Stimulated activated CD4-positive, alpha-beta T cell treated with anti-CD3 and anti-CD28 coated beads, Interleukin-4, amount 100 ng/mL, for 1 hour (primary cell): ENCODE data around the gene PCCA.
"Not testable (repeated sequence)": the region's sequence is repeated elsewhere in the genome, so short reads cannot be mapped to it uniquely, and the experiment has no call there.

Experiments
- DNase-seq: peaks from one replicate; pipeline ENCODE4 v3.0.0-alpha.2; 2020

Gene PCCA

GRCh38 chr13:100513987-100514670 lies 425.2 kb downstream of the PCCA start:
- DNase-seq, result no peak

GRCh38 chr13:100514788-100515409 lies 426.0 kb downstream of the PCCA start:
- DNase-seq, result peak; percentile 74

GRCh38 chr13:100515410-100515800 lies 426.5 kb downstream of the PCCA start:
- no peak for DNase-seq

GRCh38 chr13:100517135-100517534 lies 428.2 kb downstream of the PCCA start:
- no peak for DNase-seq

GRCh38 chr13:100517728-100518127 lies 428.8 kb downstream of the PCCA start:
- no peak for DNase-seq

GRCh38 chr13:100518394-100519062 lies 429.6 kb downstream of the PCCA start:
- no peak for DNase-seq

- no peak for DNase-seq
These were observed 430.7 kb downstream of the PCCA start for GRCh38 chr13:100519626-100520025.

GRCh38 chr13:100520936-100521850 lies 432.3 kb downstream of the PCCA start:
- no peak for DNase-seq

- no peak for DNase-seq
These were observed 433.1 kb downstream of the PCCA start for GRCh38 chr13:100521851-100522617.

GRCh38 chr13:100522618-100523309 lies 433.9 kb downstream of the PCCA start:
- DNase-seq, result no peak

- no peak for DNase-seq
These were observed 434.5 kb downstream of the PCCA start for GRCh38 chr13:100523411-100523810.

- DNase-seq, result no peak
These were observed 435.1 kb downstream of the PCCA start for GRCh38 chr13:100523981-100524386.

GRCh38 chr13:100524688-100525087 lies 435.8 kb downstream of the PCCA start:
- DNase-seq, result not testable (repeated sequence)

GRCh38 chr13:100525453-100526317 lies 436.8 kb downstream of the PCCA start:
- no peak for DNase-seq

- DNase-seq, result no peak
These were observed 437.6 kb downstream of the PCCA start for GRCh38 chr13:100526318-100527000.

GRCh38 chr13:100527644-100528043 lies 438.8 kb downstream of the PCCA start:
- DNase-seq, result no peak

GRCh38 chr13:100528353-100528752 lies 439.5 kb downstream of the PCCA start:
- DNase-seq, result no peak

GRCh38 chr13:100528820-100529219 lies 439.9 kb downstream of the PCCA start:
- no peak for DNase-seq

GRCh38 chr13:100529666-100530377 lies 440.9 kb downstream of the PCCA start:
- DNase-seq, result no peak
